Activated T-cell treated with anti-CD3 and anti-CD28 coated beads for 4 hours (primary cell): ENCODE results near the gene TAF4.
"Not testable (repeated sequence)": the region's sequence is repeated elsewhere in the genome, so short reads cannot be mapped to it uniquely, and the experiment has no call there.

ENCODE experiments used
- DNase-seq: peaks from one replicate; pipeline ENCODE4 v3.0.0-alpha.2; 2020

TAF4 gene

GRCh38 chr20:61998343-61999121, 67.1 kb downstream of the TAF4 start:
- no peak for DNase-seq

- no peak for DNase-seq
These were observed 67.8 kb downstream of the TAF4 start for GRCh38 chr20:61997891-61998290.

- DNase-seq = no peak
These were observed 68.3 kb downstream of the TAF4 start for GRCh38 chr20:61997372-61997771.

- no peak for DNase-seq
These were observed 71.1 kb downstream of the TAF4 start for GRCh38 chr20:61994546-61994945.

- DNase-seq = no peak
These were observed 72.6 kb downstream of the TAF4 start for GRCh38 chr20:61993058-61993457.

GRCh38 chr20:61991476-61991875, 74.2 kb downstream of the TAF4 start:
- DNase-seq = no peak

- DNase-seq = no peak
These were observed 75.2 kb downstream of the TAF4 start for GRCh38 chr20:61990484-61990883.

- no peak for DNase-seq
These were observed 75.9 kb downstream of the TAF4 start for GRCh38 chr20:61989741-61990140.

GRCh38 chr20:61988665-61989064, 77.0 kb downstream of the TAF4 start:
- DNase-seq = no peak

- DNase-seq = no peak
These were observed 78.8 kb downstream of the TAF4 start for GRCh38 chr20:61986762-61987321.

GRCh38 chr20:61985096-61985495, 80.6 kb downstream of the TAF4 start:
- no peak for DNase-seq

- not testable (repeated sequence) for DNase-seq
These were observed 81.2 kb downstream of the TAF4 start for GRCh38 chr20:61984431-61984830.

GRCh38 chr20:61983965-61984364, 81.7 kb downstream of the TAF4 start:
- DNase-seq = no peak

- DNase-seq = no peak
These were observed 82.7 kb downstream of the TAF4 start for GRCh38 chr20:61982951-61983315.

GRCh38 chr20:61982191-61982950, 83.3 kb downstream of the TAF4 start:
- DNase-seq = no peak

GRCh38 chr20:61981691-61982090, 84.0 kb downstream of the TAF4 start:
- DNase-seq = not testable (repeated sequence)

- no peak for DNase-seq
These were observed 84.8 kb downstream of the TAF4 start for GRCh38 chr20:61980647-61981583.

- DNase-seq = no peak
These were observed 85.7 kb downstream of the TAF4 start for GRCh38 chr20:61979701-61980635.

- no peak for DNase-seq
These were observed 86.6 kb downstream of the TAF4 start for GRCh38 chr20:61979090-61979489.

GRCh38 chr20:61978491-61978890, 87.2 kb downstream of the TAF4 start:
- no peak for DNase-seq

- DNase-seq = no peak
These were observed 88.3 kb downstream of the TAF4 start for GRCh38 chr20:61977419-61977786.
